SK-N-SH (cell line): Measurements from ENCODE around the gene ATP7B. TPM values are rescaled to one million over a fixed set of nuclear protein-coding genes. Genes with fewer than 3 reads are reported as not detected.

Experiments used
- CTCF ChIA-PET: fragments of 300-600, 350-600 bp; formaldehyde crosslinking; extraction: SDS; loops from one replicate; lab custom pipeline; 2021; lab: Yijun Ruan, JAX
- POLR2A ChIA-PET: fragments of 350-600 bp; sonication (Branson Sonifier 250); formaldehyde crosslinking; extraction: SDS; loops from one replicate; lab custom pipeline; 2020; ENCODE audit warnings: antibody characterized with exemption, inconsistent platforms; lab: Yijun Ruan, JAX
- DNase-seq: peaks from one replicate; pipeline ENCODE4 v3.0.0; 2012
- H2AFZ ChIP-seq: fragments of 200-600 bp; sonication (generic); 2 replicates; pipeline ENCODE4 v1.8.1; 2016; ENCODE audit warnings: antibody characterized with exemption, mild to moderate bottlenecking, low read depth
- H3F3A ChIP-seq: fragments of 200-600 bp; sonication (generic); replicated peaks from 2 replicates; pipeline ENCODE3; 2016; ENCODE audit warnings: antibody characterized with exemption, mild to moderate bottlenecking; ENCODE audit not compliant: insufficient read depth
- H3K27ac ChIP-seq, 2 experiments: fragments of 200-500 bp in 1 of 2; fragments of 200-600 bp in 1 of 2; sonication (Bioruptor generic) in 1 of 2; sonication (generic), shearing (Covaris generic) in 1 of 2; 2 replicates each; pipeline versions ENCODE4 v1.5.1 to v1.6.1; 2014 to 2016; ENCODE audit warnings: low read depth in 2 of 2, inconsistent platforms in 1 of 2, low read length in 1 of 2, mild to moderate bottlenecking in 1 of 2, mixed read lengths in 1 of 2
- H3K27me3 ChIP-seq: fragments of 200-600 bp; sonication (generic), shearing (Covaris generic); 2 replicates; pipeline ENCODE4 v1.6.1; 2016; ENCODE audit warnings: mixed run types; ENCODE audit not compliant: insufficient read depth
- H3K36me3 ChIP-seq, 2 experiments: fragments of 200-500 bp in 1 of 2; fragments of 200-600 bp in 1 of 2; sonication (Bioruptor generic) in 1 of 2; sonication (generic) in 1 of 2; replicated peaks in 1 of 2; 2 replicates each; pipeline versions ENCODE3 to v1.5.1; 2014 to 2016; ENCODE audit warnings: low read length in 1 of 2, mild to moderate bottlenecking in 1 of 2; ENCODE audit not compliant: insufficient read depth in 2 of 2, control insufficient read depth in 1 of 2
- H3K4me1 ChIP-seq, 2 experiments: fragments of 200-500 bp in 1 of 2; fragments of 200-600 bp in 1 of 2; sonication (Bioruptor generic) in 1 of 2; sonication (generic), shearing (Covaris generic) in 1 of 2; 2 replicates each; pipeline versions ENCODE4 v1.5.1 to v1.6.1; 2014 to 2016; ENCODE audit warnings: low read depth in 1 of 2, low read length in 1 of 2, mixed run types in 1 of 2; ENCODE audit not compliant: insufficient read depth in 2 of 2, control insufficient read depth in 1 of 2
- H3K4me2 ChIP-seq: fragments of 200-600 bp; sonication (generic), shearing (Covaris generic); 2 replicates; pipeline ENCODE4 v1.6.1; 2017; ENCODE audit warnings: mixed run types
- H3K4me3 ChIP-seq, 2 experiments: fragments of 200-500 bp in 1 of 2; fragments of 200-600 bp in 1 of 2; sonication (Bioruptor generic) in 1 of 2; sonication (generic), shearing (Covaris generic) in 1 of 2; 2 replicates each; pipeline versions ENCODE4 v1.5.1 to v1.8.1; 2014 to 2016; ENCODE audit warnings: low read depth in 2 of 2, inconsistent platforms in 1 of 2, low read length in 1 of 2, mild to moderate bottlenecking in 1 of 2, mixed read lengths in 1 of 2, moderate library complexity in 1 of 2
- H3K79me2 ChIP-seq: fragments of 200-600 bp; sonication (generic); 2 replicates; pipeline ENCODE4 v1.8.1; 2017; ENCODE audit warnings: mild to moderate bottlenecking; ENCODE audit not compliant: insufficient read depth
- H3K9ac ChIP-seq: fragments of 200-600 bp; sonication (generic); 2 replicates; pipeline ENCODE4 v1.6.1; 2017; ENCODE audit warnings: mixed run types
- H3K9me2 ChIP-seq: fragments of 200-600 bp; sonication (generic); 2 replicates; pipeline ENCODE4 v1.6.1; 2017; ENCODE audit warnings: mixed run types
- H3K9me3 ChIP-seq: fragments of 200-600 bp; sonication (generic); 2 replicates; pipeline ENCODE4 v1.6.1; 2017; ENCODE audit warnings: mixed run types, mild to moderate bottlenecking, moderate library complexity
- H4K20me1 ChIP-seq: fragments of 200-600 bp; sonication (generic); 2 replicates; pipeline ENCODE4 v1.6.1; 2017; ENCODE audit warnings: mild to moderate bottlenecking, mixed run types; ENCODE audit not compliant: insufficient read depth
- ELF1 ChIP-seq: IDR thresholded peaks from 2 replicates; pipeline ENCODE4 v1.4.0; 2012
- EZH2phosphoT487 ChIP-seq: fragments of 200-600 bp; sonication (generic); IDR thresholded peaks from 2 replicates; pipeline ENCODE4 v1.6.1; 2017; ENCODE audit warnings: low read depth, mixed run types, mild to moderate bottlenecking, antibody characterized with exemption, moderate library complexity, borderline replicate concordance
- FOXJ3 ChIP-seq: sonication (generic); formaldehyde crosslinking; IDR thresholded peaks from 2 replicates; pipeline ENCODE4 v1.5.1; 2020; ENCODE audit warnings: mild to moderate bottlenecking, missing genetic modification reagents
- GATA2 ChIP-seq: sonication (generic); formaldehyde crosslinking; IDR thresholded peaks from 2 replicates; pipeline ENCODE4 v1.5.0; 2020; ENCODE audit warnings: mild to moderate bottlenecking, missing genetic modification reagents
- JUND ChIP-seq: IDR thresholded peaks from 2 replicates; pipeline ENCODE4 v1.4.0; 2012
- NFIC ChIP-seq: IDR thresholded peaks from 2 replicates; pipeline ENCODE4 v1.4.0; 2012; ENCODE audit warnings: borderline replicate concordance
- NRF1 ChIP-seq: IDR thresholded peaks from 2 replicates; pipeline ENCODE4 v1.6.1; 2012; ENCODE audit warnings: low read depth, mild to moderate bottlenecking, low read length
- POLR2AphosphoS5 ChIP-seq: IDR thresholded peaks from 2 replicates; pipeline ENCODE4 v1.6.1; 2012; ENCODE audit warnings: low read depth, low read length
- RAD21 ChIP-seq: IDR thresholded peaks from 2 replicates; pipeline ENCODE4 v1.6.1; 2012; ENCODE audit warnings: mild to moderate bottlenecking, low read length
- RFX5 ChIP-seq: IDR thresholded peaks from 2 replicates; pipeline ENCODE4 v1.6.1; 2012; ENCODE audit warnings: mild to moderate bottlenecking, improper control_type of control experiment, low read length
- RXRA ChIP-seq: IDR thresholded peaks from 2 replicates; pipeline ENCODE4 v1.4.0; 2012; ENCODE audit warnings: low read depth, mild to moderate bottlenecking, borderline replicate concordance
- SMC3 ChIP-seq: IDR thresholded peaks from 2 replicates; pipeline ENCODE4 v1.6.1; 2012; ENCODE audit warnings: low read depth, low read length, improper control_type of control experiment
- TCF12 ChIP-seq: IDR thresholded peaks from 2 replicates; pipeline ENCODE4 v1.4.0; 2012
- YY1 ChIP-seq: IDR thresholded peaks from 2 replicates; pipeline ENCODE4 v1.4.0; 2012; ENCODE audit warnings: low read depth, mild to moderate bottlenecking
- WGBS: methylation state at CpG from one replicate; pipeline ENCODE4 v1.1.6; 2017; ENCODE audit warnings: low lambda C conversion rate; 5-methylcytosine and 5-hydroxymethylcytosine counted together
- polyA plus RNA-seq, 3 experiments: library from polyadenylated mRNA; depleted of rRNA; stranded (reverse); fragments of >200 nt; gene quantifications; 2 replicates each; pipeline ENCODE4 v1.2.3, GENCODE V29; 2012
- TF ChIP-seq, protein P1 (sequence below): IDR thresholded peaks from 2 replicates; pipeline ENCODE4 v1.4.0; 2012; ENCODE audit warnings: low read depth
- TF ChIP-seq, protein P2 (sequence below): IDR thresholded peaks from 2 replicates; pipeline ENCODE4; 2012
- TF ChIP-seq, protein P3 (sequence below): fragments of 150-350 bp; IDR thresholded peaks from 2 replicates; pipeline ENCODE4 v1.6.1; 2016; ENCODE audit warnings: mild to moderate bottlenecking, low read depth, low read length
- TF ChIP-seq, protein P4 (sequence below): fragments of 200-600 bp; sonication (generic); IDR thresholded peaks from 2 replicates; pipeline ENCODE4 v1.6.1; 2017; ENCODE audit warnings: antibody characterized with exemption, mild to moderate bottlenecking, moderate library complexity

Gene ATP7B
- polyA plus RNA-seq, 1 of the 3 experiments (the other 2 are of a cell fraction): 4.4 TPM

DNA sequence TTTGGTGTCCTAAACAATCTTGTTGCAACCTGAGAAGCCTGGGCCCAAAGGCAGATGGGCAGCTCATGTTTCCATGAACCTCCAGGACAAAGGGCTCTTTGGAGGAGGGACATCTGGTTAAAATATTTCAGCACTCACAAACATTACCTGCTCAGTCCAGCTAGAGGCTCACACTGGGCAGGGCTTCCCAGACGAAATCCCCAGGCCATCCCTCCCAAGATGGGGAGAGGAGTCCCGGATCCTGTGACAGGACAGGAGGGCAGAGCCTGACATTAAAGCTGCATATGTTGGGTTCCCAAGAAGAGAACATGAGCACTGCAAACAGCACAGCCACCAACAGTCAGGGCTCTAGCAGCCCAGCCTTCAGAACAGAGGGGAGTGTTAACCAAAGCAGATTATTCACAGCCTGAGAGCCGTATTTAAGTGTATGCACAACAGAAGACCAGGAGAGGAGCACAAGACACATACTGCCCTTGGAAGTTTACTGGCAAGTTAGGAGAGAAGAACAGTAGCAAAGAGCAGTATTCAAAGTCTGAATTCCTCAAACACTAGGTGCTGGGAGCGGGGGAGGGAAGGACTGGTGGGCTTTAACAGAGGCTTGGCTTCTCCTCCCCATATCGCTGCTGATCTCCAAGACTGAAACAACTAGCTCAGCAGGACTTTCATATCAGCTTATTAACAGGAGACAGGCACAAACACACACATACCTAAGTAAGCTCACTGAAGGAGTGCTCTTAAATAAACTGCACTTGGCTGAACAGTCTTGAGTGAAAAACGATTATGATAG is 12.3 kb downstream of the ATP7B start:
- TF ChIP-seq, protein P1, sequence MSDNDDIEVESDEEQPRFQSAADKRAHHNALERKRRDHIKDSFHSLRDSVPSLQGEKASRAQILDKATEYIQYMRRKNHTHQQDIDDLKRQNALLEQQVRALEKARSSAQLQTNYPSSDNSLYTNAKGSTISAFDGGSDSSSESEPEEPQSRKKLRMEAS: no peak
- no peak for TF ChIP-seq RFX5
- no peak for TF ChIP-seq YY1
- TF ChIP-seq EZH2phosphoT487: no peak
- TF ChIP-seq POLR2AphosphoS5: no peak
- no peak for TF ChIP-seq SMC3
- TF ChIP-seq, protein P2, sequence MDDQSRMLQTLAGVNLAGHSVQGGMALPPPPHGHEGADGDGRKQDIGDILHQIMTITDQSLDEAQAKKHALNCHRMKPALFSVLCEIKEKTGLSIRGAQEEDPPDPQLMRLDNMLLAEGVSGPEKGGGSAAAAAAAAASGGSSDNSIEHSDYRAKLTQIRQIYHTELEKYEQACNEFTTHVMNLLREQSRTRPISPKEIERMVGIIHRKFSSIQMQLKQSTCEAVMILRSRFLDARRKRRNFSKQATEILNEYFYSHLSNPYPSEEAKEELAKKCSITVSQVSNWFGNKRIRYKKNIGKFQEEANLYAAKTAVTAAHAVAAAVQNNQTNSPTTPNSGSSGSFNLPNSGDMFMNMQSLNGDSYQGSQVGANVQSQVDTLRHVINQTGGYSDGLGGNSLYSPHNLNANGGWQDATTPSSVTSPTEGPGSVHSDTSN: no peak
- TF ChIP-seq NRF1: no peak
- TF ChIP-seq GATA2 (CRISPR knock-in tag): no peak
- TF ChIP-seq JUND: no peak
- no peak for TF ChIP-seq NFIC
- no peak for TF ChIP-seq RXRA
- TF ChIP-seq RAD21: no peak
- TF ChIP-seq, protein P3, sequence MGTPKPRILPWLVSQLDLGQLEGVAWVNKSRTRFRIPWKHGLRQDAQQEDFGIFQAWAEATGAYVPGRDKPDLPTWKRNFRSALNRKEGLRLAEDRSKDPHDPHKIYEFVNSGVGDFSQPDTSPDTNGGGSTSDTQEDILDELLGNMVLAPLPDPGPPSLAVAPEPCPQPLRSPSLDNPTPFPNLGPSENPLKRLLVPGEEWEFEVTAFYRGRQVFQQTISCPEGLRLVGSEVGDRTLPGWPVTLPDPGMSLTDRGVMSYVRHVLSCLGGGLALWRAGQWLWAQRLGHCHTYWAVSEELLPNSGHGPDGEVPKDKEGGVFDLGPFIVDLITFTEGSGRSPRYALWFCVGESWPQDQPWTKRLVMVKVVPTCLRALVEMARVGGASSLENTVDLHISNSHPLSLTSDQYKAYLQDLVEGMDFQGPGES: no peak
- TF ChIP-seq ELF1: no peak
- TF ChIP-seq FOXJ3: no peak
- TF ChIP-seq TCF12: no peak
- TF ChIP-seq, protein P4, sequence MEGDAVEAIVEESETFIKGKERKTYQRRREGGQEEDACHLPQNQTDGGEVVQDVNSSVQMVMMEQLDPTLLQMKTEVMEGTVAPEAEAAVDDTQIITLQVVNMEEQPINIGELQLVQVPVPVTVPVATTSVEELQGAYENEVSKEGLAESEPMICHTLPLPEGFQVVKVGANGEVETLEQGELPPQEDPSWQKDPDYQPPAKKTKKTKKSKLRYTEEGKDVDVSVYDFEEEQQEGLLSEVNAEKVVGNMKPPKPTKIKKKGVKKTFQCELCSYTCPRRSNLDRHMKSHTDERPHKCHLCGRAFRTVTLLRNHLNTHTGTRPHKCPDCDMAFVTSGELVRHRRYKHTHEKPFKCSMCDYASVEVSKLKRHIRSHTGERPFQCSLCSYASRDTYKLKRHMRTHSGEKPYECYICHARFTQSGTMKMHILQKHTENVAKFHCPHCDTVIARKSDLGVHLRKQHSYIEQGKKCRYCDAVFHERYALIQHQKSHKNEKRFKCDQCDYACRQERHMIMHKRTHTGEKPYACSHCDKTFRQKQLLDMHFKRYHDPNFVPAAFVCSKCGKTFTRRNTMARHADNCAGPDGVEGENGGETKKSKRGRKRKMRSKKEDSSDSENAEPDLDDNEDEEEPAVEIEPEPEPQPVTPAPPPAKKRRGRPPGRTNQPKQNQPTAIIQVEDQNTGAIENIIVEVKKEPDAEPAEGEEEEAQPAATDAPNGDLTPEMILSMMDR: no peak
- CTCF ChIA-PET: interaction anchor here (1.2 to 3.8 kb wide), 4 partner anchors 16 to 155 kb away, joined by 3 to 35 read pairs (median 4); partner anchors contain the start of gene NEK5
- no peak for DNase-seq
- no peak overlapping the region for H3K9ac ChIP-seq
- no peaks in the 10 kb centered on the region for H3K27me3 ChIP-seq
- H3K36me3 ChIP-seq: no peaks in the 10 kb centered on the region
- H3F3A ChIP-seq: no peaks in the 10 kb centered on the region
- H3K4me1 ChIP-seq: no peaks in the 10 kb centered on the region; a peak in 1 of 4 replicates
- no peaks in the 10 kb centered on the region for H3K9me2 ChIP-seq
- no peaks in the 10 kb centered on the region for H3K9me3 ChIP-seq
- POLR2A ChIA-PET: no interaction called here
- WGBS: 45% methylated on average over 6 of the region's 6 CpGs
- no peaks in the 10 kb centered on the region for H3K79me2 ChIP-seq
- H3K27ac ChIP-seq: no peak overlapping the region
- H4K20me1 ChIP-seq: no peaks in the 10 kb centered on the region
- H3K4me3 ChIP-seq: no peak overlapping the region
- no peak overlapping the region for H3K4me2 ChIP-seq
- no peak overlapping the region for H2AFZ ChIP-seq
